Right lobe of liver (tissue), 6 donors: ENCODE results near the gene F10. TPM values are rescaled to one million over a fixed set of nuclear protein-coding genes. Genes with fewer than 3 reads are reported as not detected.

Source experiments
- ATAC-seq, 4 donors: fragments of 200-7000 bp; cut with Tn5 transposase; one replicate each; pipeline ENCODE4 v1.9.1; 2020; ENCODE audit warnings: mild to moderate bottlenecking in 4 of 4, moderate library complexity in 4 of 4
- DNase-seq, 3 donors: peaks; one replicate each; pipeline ENCODE4 v3.0.0-alpha.2; 2020
- H3K27ac ChIP-seq, 3 donors: fragments of 200-600 bp; one replicate each; pipeline ENCODE4 v1.8.0; 2022
- H3K27me3 ChIP-seq, 2 donors: fragments of 200-600 bp; one replicate each; pipeline ENCODE4 v1.8.0; 2022
- H3K36me3 ChIP-seq, 4 donors: fragments of 200-600 bp; sonication (generic) in 1 of 4; one replicate each; pipeline versions ENCODE4 v1.5.1 to v1.8.0; 2017 to 2022; ENCODE audit warnings: control low read depth in 1 of 4
- H3K4me1 ChIP-seq, 4 donors: fragments of 200-600 bp; sonication (generic) in 1 of 4; one replicate each; pipeline versions ENCODE4 v1.5.1 to v1.8.0; 2017 to 2022; ENCODE audit warnings: control low read depth in 1 of 4
- H3K4me3 ChIP-seq, 3 donors: fragments of 200-600 bp; one replicate each; pipeline ENCODE4 v1.8.0; 2022
- H3K9me3 ChIP-seq, 4 donors: fragments of 200-600 bp; sonication (generic) in 1 of 4; one replicate each; pipeline versions ENCODE4 v1.5.1 to v1.8.0; 2017 to 2022; ENCODE audit warnings: control low read depth in 1 of 4
- CTCF ChIP-seq, 4 donors: fragments of 200-600 bp in 3 of 4; fragments of 450-650 bp in 1 of 4; IDR thresholded peaks; one replicate each; pipeline versions ENCODE4 v1.5.1 to v1.8.0; 2016 to 2022; ENCODE audit warnings: antibody characterized with exemption in 4 of 4, mild to moderate bottlenecking in 2 of 4
- POLR2A ChIP-seq: fragments of 450-650 bp; IDR thresholded peaks from one replicate; pipeline ENCODE4 v1.6.1; 2017; ENCODE audit warnings: antibody characterized with exemption, mild to moderate bottlenecking
- WGBS: methylation state at CpG from one replicate; pipeline ENCODE4 v1.1.6; 2018; ENCODE audit warnings: low coverage, low lambda C conversion rate; ENCODE audit not compliant: insufficient coverage; ENCODE audit errors: missing lambda C conversion rate; 5-methylcytosine and 5-hydroxymethylcytosine counted together
- intact Hi-C, 2 donors: fragments of 100-400 bp; cut with DNase I; formaldehyde crosslinking; loops; one replicate each; pipeline versions ENCODE4 v1.11.2 to v1.14.1; 2022
- total RNA-seq, 6 experiments: library from RNA; depleted of rRNA in 2 of 6; stranded (reverse); fragments of >200 nt in 2 of 6; fragmentation: NEBNext Ultra II Directional in 3 of 6; extraction: Animal tissue kit (Norgen Biotek cat#: 25700) in 3 of 6; gene quantifications; one replicate each; pipeline versions ENCODE4 v1.1.0 to v1.2.4, GENCODE V29; 2016 to 2023
- donor health status: DM: no; HTN: yes; CAD: no.
- donor health status: DM: no; HTN: no; CAD: no.
- donor health status: DM: no; HTN: no; CAD: no.
- donor health status: DM: no; HTN: yes; CAD: no.
- donor health status: DM: no; HTN: yes; CAD: no.

The F10 gene
- total RNA-seq, 6 experiments from 2014 or later: 108 to 157 (median 132) TPM

GRCh38 chr13:113082198-113083021, 40.2 kb upstream of the F10 start:
- Histone ChIP-seq H3K4me3 (no peak overlapping the region), H3K27me3 (no peaks in the 10 kb centered on the region), H3K4me1 (no peaks in the 10 kb centered on the region), H3K36me3 (peaks cover 0 to 5% (median 1%) of the 10 kb centered on the region in 4 donors), H3K9me3 (no peaks in the 10 kb centered on the region), H3K27ac (no peak overlapping the region)
- intact Hi-C loops: no loop called here
- ATAC-seq: no peak
- no peak for DNase-seq
- 82% methylated on average over 2 of the region's 26 CpGs for WGBS
- TF ChIP-seq CTCF (IDR thresholded peaks at IDR 0.05): no peak
- no peak for TF ChIP-seq POLR2A

GRCh38 chr13:113083022-113083373, 39.6 kb upstream of the F10 start:
- Histone ChIP-seq H3K9me3 (no peaks in the 10 kb centered on the region), H3K4me1 (no peaks in the 10 kb centered on the region), H3K4me3 (no peak overlapping the region), H3K27ac (no peak overlapping the region), H3K27me3 (no peaks in the 10 kb centered on the region), H3K36me3 (peaks cover 0 to 3% (median 0%) of the 10 kb centered on the region in 4 donors)
- intact Hi-C loops: no loop called here
- DNase-seq (peak in 1 of 3 donors; percentile 13), ATAC-seq (no peak)
- 67% methylated on average over 3 of the region's 10 CpGs for WGBS
- TF ChIP-seq CTCF (IDR thresholded peaks at IDR 0.05) (no peak), POLR2A (no peak)

GRCh38 chr13:113083402-113084061, 39.1 kb upstream of the F10 start:
- DNase-seq (no peak), ATAC-seq (no peak)
- TF ChIP-seq POLR2A (no peak), CTCF (IDR thresholded peaks at IDR 0.05) (no peak)
- Histone ChIP-seq H3K27me3 (no peaks in the 10 kb centered on the region), H3K36me3 (peaks cover 0 to 7% (median 0%) of the 10 kb centered on the region in 4 donors), H3K9me3 (no peaks in the 10 kb centered on the region), H3K4me1 (no peaks in the 10 kb centered on the region), H3K27ac (no peak overlapping the region), H3K4me3 (no peak overlapping the region)
- intact Hi-C loops: no loop called here
- 67% methylated on average over 6 of the region's 18 CpGs for WGBS

GRCh38 chr13:113084094-113084942, 38.3 kb upstream of the F10 start:
- 80% methylated on average over 5 of the region's 25 CpGs for WGBS
- no peak for ATAC-seq
- H3K27me3 ChIP-seq: no peaks in the 10 kb centered on the region
- DNase-seq: no peak
- peaks cover 0 to 7% (median 0%) of the 10 kb centered on the region in 4 donors for H3K36me3 ChIP-seq
- TF ChIP-seq POLR2A: no peak
- H3K4me3 ChIP-seq: no peak overlapping the region
- H3K9me3 ChIP-seq: no peaks in the 10 kb centered on the region
- H3K4me1 ChIP-seq: no peaks in the 10 kb centered on the region
- intact Hi-C loops: no loop called here
- H3K27ac ChIP-seq: no peak overlapping the region
